HG03378 (cell line): Measurements from ENCODE around the gene ACBD6.

Experiments used
- ATAC-seq: cut with Tn5 transposase; IDR thresholded peaks from one replicate; pipeline ENCODE4 v1.9.1; 2021; ENCODE audit warnings: mild to moderate bottlenecking, moderate library complexity; ENCODE audit not compliant: unreplicated experiment

ACBD6 gene

GRCh38 chr1:180246579-180246978 is 255.8 kb downstream of the ACBD6 start:
- no peak for ATAC-seq

- ATAC-seq: no peak
Observed at GRCh38 chr1:180244840-180245239, 257.5 kb downstream of the ACBD6 start.

- ATAC-seq: no peak
Observed at GRCh38 chr1:180243517-180244221, 258.7 kb downstream of the ACBD6 start.

- ATAC-seq: no peak
Observed at GRCh38 chr1:180241716-180242544, 260.4 kb downstream of the ACBD6 start.

- no peak for ATAC-seq
Observed at GRCh38 chr1:180239145-180240096, 263.0 kb downstream of the ACBD6 start.

GRCh38 chr1:180238675-180239074 is 263.7 kb downstream of the ACBD6 start:
- ATAC-seq: no peak
